PFSK-1 (cell line): ENCODE measurements around the gene ANO3.

Experiments used
- FOXP2 ChIP-seq: optimal IDR thresholded peaks from 2 replicates; pipeline ENCODE3; 2011; ENCODE audit warnings: borderline replicate concordance, control low read depth, inconsistent platforms; ENCODE audit not compliant: insufficient read depth; ENCODE audit errors: extremely low read length, extremely low read depth
- POLR2AphosphoS5 ChIP-seq: IDR thresholded peaks from 2 replicates; pipeline ENCODE4 v1.6.1; 2012; ENCODE audit warnings: low read depth, mild to moderate bottlenecking, control low read depth, low read length, moderate library complexity
- REST ChIP-seq, 2 experiments: IDR thresholded peaks; 2 replicates each; pipeline versions ENCODE4 v1.6.1 to v1.8.0; 2011 to 2012; ENCODE audit warnings: low read depth in 2 of 2, low read length in 2 of 2, control low read depth in 1 of 2, inconsistent platforms in 1 of 2, mild to moderate bottlenecking in 1 of 2, moderate library complexity in 1 of 2; ENCODE audit not compliant: insufficient read depth in 1 of 2
- SIN3A ChIP-seq: IDR thresholded peaks from 2 replicates; pipeline ENCODE4 v1.6.1; 2012; ENCODE audit warnings: mild to moderate bottlenecking, low read length, moderate library complexity, borderline replicate concordance; ENCODE audit not compliant: insufficient read depth
- TAF1 ChIP-seq: IDR thresholded peaks from 2 replicates; pipeline ENCODE4 v1.6.1; 2012; ENCODE audit warnings: low read length, control low read depth, borderline replicate concordance; ENCODE audit not compliant: insufficient read depth

Gene ANO3

GRCh38 chr11:26675233-26675928, 343.5 kb downstream of the ANO3 start:
- TF ChIP-seq POLR2AphosphoS5 (no peak), REST (IDR thresholded peaks at IDR 0.05; ENCODE audit: insufficient read depth in 1 of 2, low read depth in 2 of 2, low read length in 2 of 2) (no peak), TAF1 (no peak), SIN3A (no peak), FOXP2 (no peak)

DNA sequence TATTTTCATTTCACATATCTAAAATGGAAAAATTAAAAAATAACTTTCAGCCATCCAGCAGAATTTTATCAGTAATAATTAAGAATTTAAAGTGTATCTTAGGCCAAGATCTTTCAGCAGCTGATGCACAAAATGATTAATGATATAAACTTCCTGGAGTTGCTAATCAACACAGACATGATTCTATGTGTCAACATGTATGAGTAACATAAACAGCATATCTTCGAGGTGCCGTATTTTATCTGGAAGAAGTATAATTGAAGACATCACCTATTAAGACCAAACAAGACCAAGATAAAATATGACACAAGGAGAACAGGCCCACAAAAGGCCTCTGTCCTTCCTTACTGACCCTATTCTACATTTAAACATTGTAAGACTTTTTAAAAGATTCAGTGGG, 344.7 kb downstream of the ANO3 start:
- TF ChIP-seq TAF1 (no peak), FOXP2 (no peak), POLR2AphosphoS5 (no peak), SIN3A (no peak), REST (IDR thresholded peaks at IDR 0.05; ENCODE audit: insufficient read depth in 1 of 2, low read depth in 2 of 2, low read length in 2 of 2) (no peak)

DNA sequence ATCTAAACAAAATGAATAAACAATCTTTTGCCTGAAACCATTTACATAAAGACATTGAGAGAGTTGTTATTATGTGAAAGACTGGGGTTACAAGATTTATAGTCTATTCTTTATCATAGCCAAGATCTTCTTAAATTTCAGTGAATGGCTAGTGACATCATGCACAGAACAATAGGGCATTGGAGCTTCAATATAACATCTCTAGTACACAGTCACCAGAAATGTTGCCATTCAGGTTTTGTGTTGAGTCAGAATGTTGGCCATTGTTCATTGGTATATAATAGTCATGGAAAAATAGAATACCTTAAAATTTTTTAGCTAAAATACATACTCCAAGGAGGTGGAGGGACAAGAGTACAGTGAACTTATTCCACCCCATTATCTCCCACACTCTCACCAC, 345.6 kb downstream of the ANO3 start:
- TF ChIP-seq FOXP2: no peak
- no peak for TF ChIP-seq POLR2AphosphoS5
- no peak for TF ChIP-seq TAF1
- TF ChIP-seq SIN3A: no peak
- no peak for TF ChIP-seq REST (IDR thresholded peaks at IDR 0.05; ENCODE audit: insufficient read depth in 1 of 2, low read depth in 2 of 2, low read length in 2 of 2)

- TF ChIP-seq TAF1 (no peak), POLR2AphosphoS5 (no peak)
Observed at GRCh38 chr11:26687351-26687750, 355.4 kb downstream of the ANO3 start.

DNA sequence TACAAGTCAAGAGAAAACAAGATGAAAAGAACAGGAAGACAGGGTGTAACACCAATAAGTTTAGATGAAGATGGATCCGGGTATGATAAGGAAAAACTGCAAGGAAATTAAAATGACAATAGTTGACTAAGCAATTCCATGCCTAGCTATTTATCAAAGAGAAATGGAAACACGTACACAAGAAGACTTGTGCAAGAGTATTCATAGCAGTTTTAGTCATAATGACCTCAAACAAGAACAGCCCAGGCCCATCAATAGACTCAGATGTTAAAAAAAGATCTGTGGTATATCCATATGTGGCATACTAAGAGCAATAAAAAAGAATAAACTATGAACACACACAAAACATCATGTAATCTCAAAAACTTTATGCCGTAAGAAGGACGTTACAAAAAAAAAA, 356.8 kb downstream of the ANO3 start:
- TF ChIP-seq REST (IDR thresholded peaks at IDR 0.05; ENCODE audit: insufficient read depth in 1 of 2, low read depth in 2 of 2, low read length in 2 of 2) (no peak), TAF1 (no peak), POLR2AphosphoS5 (no peak), FOXP2 (no peak)
